Measurements from ENCODE around the gene PDE4B.

DNA sequence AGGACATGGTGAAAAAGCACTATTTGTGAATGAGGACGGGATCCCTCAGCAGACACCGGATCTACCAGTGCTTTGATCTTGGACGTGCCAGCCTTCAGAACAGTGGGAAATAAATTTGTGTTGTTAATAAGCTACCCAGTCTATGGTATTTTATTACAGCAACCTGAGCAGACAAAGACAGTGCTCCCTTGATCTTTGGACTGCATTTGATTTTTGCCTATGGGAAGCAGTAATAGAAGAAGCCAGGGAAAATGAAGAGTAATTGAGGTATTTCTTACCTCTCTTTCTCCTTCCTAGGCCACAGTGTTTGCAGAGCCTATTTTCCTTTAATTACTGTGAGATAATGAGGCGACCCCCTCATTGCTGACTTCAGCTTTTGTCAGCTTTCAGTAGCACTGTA lies 87.9 kb downstream of the PDE4B start:
- TF ChIP-seq, protein P1, sequence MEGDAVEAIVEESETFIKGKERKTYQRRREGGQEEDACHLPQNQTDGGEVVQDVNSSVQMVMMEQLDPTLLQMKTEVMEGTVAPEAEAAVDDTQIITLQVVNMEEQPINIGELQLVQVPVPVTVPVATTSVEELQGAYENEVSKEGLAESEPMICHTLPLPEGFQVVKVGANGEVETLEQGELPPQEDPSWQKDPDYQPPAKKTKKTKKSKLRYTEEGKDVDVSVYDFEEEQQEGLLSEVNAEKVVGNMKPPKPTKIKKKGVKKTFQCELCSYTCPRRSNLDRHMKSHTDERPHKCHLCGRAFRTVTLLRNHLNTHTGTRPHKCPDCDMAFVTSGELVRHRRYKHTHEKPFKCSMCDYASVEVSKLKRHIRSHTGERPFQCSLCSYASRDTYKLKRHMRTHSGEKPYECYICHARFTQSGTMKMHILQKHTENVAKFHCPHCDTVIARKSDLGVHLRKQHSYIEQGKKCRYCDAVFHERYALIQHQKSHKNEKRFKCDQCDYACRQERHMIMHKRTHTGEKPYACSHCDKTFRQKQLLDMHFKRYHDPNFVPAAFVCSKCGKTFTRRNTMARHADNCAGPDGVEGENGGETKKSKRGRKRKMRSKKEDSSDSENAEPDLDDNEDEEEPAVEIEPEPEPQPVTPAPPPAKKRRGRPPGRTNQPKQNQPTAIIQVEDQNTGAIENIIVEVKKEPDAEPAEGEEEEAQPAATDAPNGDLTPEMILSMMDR (IDR thresholded peaks at IDR 0.05), result no peak
- TF ChIP-seq EZH2 (IDR thresholded peaks at IDR 0.05), result no peak
